GM23338 (cell line): ENCODE results near the gene TBL1XR1. TPM values are rescaled to one million over a fixed set of nuclear protein-coding genes. Genes with fewer than 3 reads are reported as not detected.

ENCODE experiments used
- ATAC-seq: fragments of 200-7000 bp; cut with Tn5 transposase; 3 replicates; pipeline ENCODE4 v1.9.1; 2020
- DNase-seq: peaks from one replicate; pipeline ENCODE4 v3.0.0-alpha.2; 2015; ENCODE audit warnings: low spot score
- H2AFZ ChIP-seq: fragments of 200-600 bp; sonication (generic); 2 replicates; pipeline ENCODE4 v1.8.0; 2016; ENCODE audit warnings: antibody characterized with exemption, mild to moderate bottlenecking, moderate library complexity
- H3F3A ChIP-seq: fragments of 200-600 bp; sonication (generic); replicated peaks from 2 replicates; pipeline ENCODE4 v1.8.0; 2017; ENCODE audit warnings: antibody characterized with exemption, mixed run types, low read depth
- H3K27ac ChIP-seq: fragments of 200-600 bp; sonication (generic); 2 replicates; pipeline ENCODE4 v1.6.1; 2016; ENCODE audit warnings: low read depth
- H3K27me3 ChIP-seq: fragments of 200-600 bp; sonication (generic); 2 replicates; pipeline ENCODE4 v1.8.0; 2016; ENCODE audit warnings: mild to moderate bottlenecking, mixed run types, moderate library complexity; ENCODE audit not compliant: insufficient read depth
- H3K36me3 ChIP-seq: fragments of 200-600 bp; sonication (generic); 2 replicates; pipeline ENCODE4 v1.8.0; 2016; ENCODE audit warnings: mild to moderate bottlenecking; ENCODE audit not compliant: insufficient read depth
- H3K4me1 ChIP-seq: fragments of 200-600 bp; sonication (generic); 2 replicates; pipeline ENCODE4 v1.8.0; 2016; ENCODE audit warnings: mild to moderate bottlenecking, moderate library complexity; ENCODE audit not compliant: insufficient read depth
- H3K4me2 ChIP-seq: fragments of 200-600 bp; sonication (generic); 2 replicates; pipeline ENCODE4 v1.7.1; 2017; ENCODE audit warnings: mixed run types
- H3K4me3 ChIP-seq: fragments of 200-600 bp; sonication (generic); 2 replicates; pipeline ENCODE4 v1.6.1; 2016; ENCODE audit warnings: mixed run types
- H3K79me2 ChIP-seq: fragments of 200-600 bp; sonication (generic); replicated peaks from 2 replicates; pipeline ENCODE4 v1.8.0; 2017; ENCODE audit warnings: mild to moderate bottlenecking; ENCODE audit not compliant: insufficient read depth
- H3K9me2 ChIP-seq: fragments of 200-600 bp; sonication (generic); 2 replicates; pipeline ENCODE4 v1.8.0; 2017; ENCODE audit not compliant: insufficient read depth
- H4K20me1 ChIP-seq: fragments of 200-600 bp; sonication (generic); replicated peaks from 2 replicates; pipeline ENCODE4 v1.8.0; 2017; ENCODE audit warnings: mild to moderate bottlenecking; ENCODE audit not compliant: insufficient read depth
- H3K27ac Mint-ChIP-seq: 2 replicates; pipeline ENCODE4 v1.8.0; 2020; ENCODE audit warnings: inconsistent platforms, mild to moderate bottlenecking, moderate library complexity, mixed read lengths
- H3K27me3 Mint-ChIP-seq: 3 replicates; pipeline ENCODE4 v1.8.0; 2022; ENCODE audit warnings: low read depth, mild to moderate bottlenecking, moderate library complexity, mixed read lengths, inconsistent platforms; ENCODE audit not compliant: insufficient read depth, poor library complexity
- H3K36me3 Mint-ChIP-seq: 3 replicates; pipeline ENCODE4 v1.8.0; 2021; ENCODE audit warnings: low read depth, mild to moderate bottlenecking, inconsistent platforms, moderate library complexity, mixed read lengths
- H3K4me1 Mint-ChIP-seq: 3 replicates; pipeline ENCODE4 v1.8.0; 2020; ENCODE audit warnings: mild to moderate bottlenecking, inconsistent platforms, mixed read lengths
- H3K4me3 Mint-ChIP-seq: 3 replicates; pipeline ENCODE4 v1.8.0; 2021; ENCODE audit warnings: moderate library complexity, mild to moderate bottlenecking, inconsistent platforms, mixed read lengths
- H3K9me3 Mint-ChIP-seq: 3 replicates; pipeline ENCODE4 v1.8.0; 2020; ENCODE audit warnings: moderate library complexity, mild to moderate bottlenecking, inconsistent platforms, mixed read lengths
- CTCF ChIP-seq, 2 experiments: fragments of 200-600 bp in 1 of 2; sonication (generic) in 1 of 2; conservative IDR thresholded peaks; 2 replicates each; pipeline versions ENCODE4 v1.5.1 to v1.6.1; 2016 to 2017; ENCODE audit warnings: antibody characterized with exemption in 2 of 2, low read depth in 2 of 2, mild to moderate bottlenecking in 2 of 2, moderate library complexity in 1 of 2
- ETS1 ChIP-seq: IDR thresholded peaks from 2 replicates; pipeline ENCODE4 v1.6.1; 2016; ENCODE audit warnings: antibody characterized with exemption
- EZH2 ChIP-seq: fragments of 200-600 bp; sonication (generic); IDR thresholded peaks from one replicate; pipeline ENCODE4 v1.8.0; 2017; ENCODE audit warnings: antibody characterized with exemption, mild to moderate bottlenecking, low read depth; ENCODE audit not compliant: unreplicated experiment
- EZH2phosphoT487 ChIP-seq: fragments of 200-600 bp; sonication (generic); IDR thresholded peaks from one replicate; pipeline ENCODE4 v1.8.1; 2018; ENCODE audit warnings: antibody characterized with exemption; ENCODE audit not compliant: unreplicated experiment
- JUNB ChIP-seq: IDR thresholded peaks from one replicate; pipeline ENCODE4 v1.6.1; 2016; ENCODE audit warnings: antibody characterized with exemption; ENCODE audit not compliant: unreplicated experiment
- NANOG ChIP-seq: IDR thresholded peaks from 2 replicates; pipeline ENCODE4 v1.6.1; 2016; ENCODE audit warnings: antibody characterized with exemption, borderline replicate concordance
- POLR2AphosphoS5 ChIP-seq: IDR thresholded peaks from 2 replicates; pipeline ENCODE4 v1.6.1; 2016; ENCODE audit warnings: antibody characterized with exemption, low read depth
- REST ChIP-seq: IDR thresholded peaks from one replicate; pipeline ENCODE4 v1.6.1; 2018; ENCODE audit warnings: antibody characterized with exemption; ENCODE audit not compliant: unreplicated experiment
- ZNF114 ChIP-seq: fragments of 250-450 bp; sonication (Bioruptor Pico); IDR thresholded peaks from 2 replicates; pipeline ENCODE4 v1.5.0; 2020; ENCODE audit warnings: mild to moderate bottlenecking, moderate library complexity
- ZNF462 ChIP-seq: fragments of 250-450 bp; sonication (Bioruptor Pico); IDR thresholded peaks from 2 replicates; pipeline ENCODE4 v1.5.0; 2020; ENCODE audit warnings: mild to moderate bottlenecking, moderate library complexity
- polyA plus RNA-seq: library from polyadenylated mRNA; unstranded; fragments of >200 nt; fragmentation: Nextera tagmentation; extraction: Ambion mirVana; gene quantifications from 2 replicates; pipeline ENCODE4 v1.2.1, GENCODE V29; 2016
- total RNA-seq: library from RNA; depleted of rRNA; stranded (reverse); fragments of >200 nt; shearing (Covaris generic); gene quantifications from 2 replicates; pipeline ENCODE4 v1.2.3, GENCODE V29; 2014

Gene TBL1XR1
- total and polyA plus RNA-seq, 2 experiments from 2014 or later: 49.6 to 122 TPM

- H3K27me3 Mint-ChIP-seq: no peaks in the 10 kb centered on the region
- Histone ChIP-seq H2AFZ (no peak overlapping the region), H3K4me1 (no peaks in the 10 kb centered on the region), H3K36me3 (no peaks in the 10 kb centered on the region), H3K9me2 (no peaks in the 10 kb centered on the region), H3K27ac (no peak overlapping the region), H3K4me2 (no peak overlapping the region), H4K20me1 (no peaks in the 10 kb centered on the region), H3F3A (no peaks in the 10 kb centered on the region), H3K79me2 (no peaks in the 10 kb centered on the region), H3K27me3 (no peaks in the 10 kb centered on the region), H3K4me3 (no peak overlapping the region)
- ATAC-seq: no peak
- H3K36me3 Mint-ChIP-seq: no peaks in the 10 kb centered on the region
- H3K4me1 Mint-ChIP-seq: no peaks in the 10 kb centered on the region
- no peak overlapping the region for H3K27ac Mint-ChIP-seq
- no peak for TF ChIP-seq POLR2AphosphoS5
- TF ChIP-seq ZNF462 (CRISPR knock-in tag): no peak
- TF ChIP-seq NANOG: no peak
- no peak for TF ChIP-seq EZH2
- no peak for TF ChIP-seq CTCF (conservative IDR thresholded peaks at IDR 0.05; ENCODE audit: low read depth in 2 of 2)
- TF ChIP-seq ETS1: no peak
- no peak for TF ChIP-seq JUNB
- no peak for TF ChIP-seq EZH2phosphoT487
- no peak for TF ChIP-seq REST
- no peak for TF ChIP-seq ZNF114 (CRISPR knock-in tag)
- no peaks in the 10 kb centered on the region for H3K9me3 Mint-ChIP-seq
- no peak overlapping the region for H3K4me3 Mint-ChIP-seq
- no peak for DNase-seq
Observed at GRCh38 chr3:176974279-176974678, 223.0 kb downstream of the TBL1XR1 start.
